ENCODE measurements around the gene DDX56. TPM values are rescaled to one million over a fixed set of nuclear protein-coding genes. Genes with fewer than 3 reads are reported as not detected.

The DDX56 gene
- total RNA-seq, 1 donor from 2014 or later, result 53.5 TPM

GRCh38 chr7:44569959-44570358, 3.7 kb downstream of the DDX56 start:
- Histone ChIP-seq H3K4me1 (peaks cover 15% of the 10 kb centered on the region), H3K36me3 (peaks cover 77% of the 10 kb centered on the region), H3K9me3 (no peaks in the 10 kb centered on the region), H3K27me3 (no peaks in the 10 kb centered on the region), H3K4me3 (no peak overlapping the region), H3K27ac (no peak overlapping the region)
- intact Hi-C loops (cut with DNase I), result no loop called here
- TF ChIP-seq CTCF (IDR thresholded peaks at IDR 0.05), result no peak
- no peak for ATAC-seq
- no peak for DNase-seq

DNA sequence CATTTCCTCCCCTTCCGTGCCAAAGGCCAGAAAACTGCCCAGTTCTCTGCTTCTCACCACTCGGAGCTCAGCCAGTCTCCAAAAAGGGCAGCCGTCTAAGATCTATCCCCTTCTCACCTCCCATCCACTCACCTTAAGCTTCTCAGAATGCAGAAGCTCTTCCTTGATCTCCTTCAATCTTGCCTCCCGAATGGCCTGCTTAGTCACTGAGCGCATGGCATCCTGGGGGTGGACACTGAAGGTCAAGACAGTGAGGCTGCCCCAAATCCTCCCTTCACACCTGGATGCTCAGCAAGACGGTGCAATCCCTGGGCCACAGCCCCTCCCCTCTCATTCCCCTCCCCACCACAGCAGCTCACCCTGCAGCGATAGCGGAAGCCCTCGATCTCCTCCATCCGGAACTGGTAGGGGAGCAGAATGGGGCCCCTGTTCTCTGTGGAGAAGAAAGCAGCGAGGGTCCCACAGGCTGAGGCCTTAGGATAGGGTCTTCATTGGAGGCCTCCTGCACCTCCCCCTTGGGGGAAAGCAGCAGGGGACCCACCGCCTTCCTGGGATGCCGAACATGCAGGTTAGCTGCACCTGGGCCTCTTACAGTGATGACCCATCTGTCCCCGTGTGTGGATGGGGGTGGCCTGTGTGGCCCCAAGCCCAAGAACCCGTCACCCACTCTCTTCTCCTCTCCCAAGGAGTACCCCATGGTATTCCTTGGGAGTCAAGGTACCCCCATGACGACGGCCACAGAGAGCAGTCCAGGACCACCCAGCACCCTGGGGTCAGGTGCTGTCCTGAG, 4.7 kb downstream of the DDX56 start:
- Histone ChIP-seq H3K4me3 (no peak overlapping the region), H3K27ac (no peak overlapping the region), H3K36me3 (peaks cover 85% of the 10 kb centered on the region)

GRCh38 chr7:44567884-44568283, 5.8 kb downstream of the DDX56 start:
- Histone ChIP-seq H3K27ac (no peak overlapping the region), H3K4me1 (peaks cover 10% of the 10 kb centered on the region), H3K4me3 (no peak overlapping the region), H3K9me3 (no peaks in the 10 kb centered on the region), H3K36me3 (peaks cover 87% of the 10 kb centered on the region), H3K27me3 (no peaks in the 10 kb centered on the region)
- TF ChIP-seq CTCF (IDR thresholded peaks at IDR 0.05), result no peak
- no peak for ATAC-seq
- DNase-seq, result no peak
- intact Hi-C loops (cut with DNase I), result no loop called here

More for the DNA sequence above, 4.7 kb downstream of the DDX56 start:
- ATAC-seq, result no peak
- DNase-seq, result no peak
- no peaks in the 10 kb centered on the region for H3K27me3 ChIP-seq
- peaks cover 12% of the 10 kb centered on the region for H3K4me1 ChIP-seq
- intact Hi-C loops (cut with DNase I), result no loop called here
- no peaks in the 10 kb centered on the region for H3K9me3 ChIP-seq
- no peak for TF ChIP-seq CTCF (IDR thresholded peaks at IDR 0.05)

- no peaks in the 10 kb centered on the region for H3K27me3 ChIP-seq
- no peak for TF ChIP-seq CTCF (IDR thresholded peaks at IDR 0.05)
- no peak for ATAC-seq
- no peak overlapping the region for H3K27ac ChIP-seq
- no peak overlapping the region for H3K4me3 ChIP-seq
- no peaks in the 10 kb centered on the region for H3K4me1 ChIP-seq
- DNase-seq, result no peak
- H3K9me3 ChIP-seq, result no peaks in the 10 kb centered on the region
- peaks cover 77% of the 10 kb centered on the region for H3K36me3 ChIP-seq
- intact Hi-C loops (cut with DNase I), result no loop called here
These were observed 7.0 kb downstream of the DDX56 start for GRCh38 chr7:44566680-44567079.

- intact Hi-C loops (cut with DNase I), result no loop called here
- H3K27ac ChIP-seq, result no peak overlapping the region
- peaks cover 69% of the 10 kb centered on the region for H3K36me3 ChIP-seq
These were observed 7.7 kb downstream of the DDX56 start for GRCh38 chr7:44565795-44566559.

More at GRCh38 chr7:44565795-44566559, 7.7 kb downstream of the DDX56 start:
- Histone ChIP-seq H3K9me3 (no peaks in the 10 kb centered on the region), H3K4me3 (no peak overlapping the region), H3K4me1 (no peaks in the 10 kb centered on the region), H3K27me3 (no peaks in the 10 kb centered on the region)
- peak; percentile 5 for ATAC-seq
- TF ChIP-seq CTCF (IDR thresholded peaks at IDR 0.05), result no peak
- DNase-seq, result no peak
